HG03045 (cell line): Measurements from ENCODE around the gene ADAM12.
"Not testable (repeated sequence)": the region's sequence is repeated elsewhere in the genome, so short reads cannot be mapped to it uniquely, and the experiment has no call there.

Experiments
- ATAC-seq: cut with Tn5 transposase; IDR thresholded peaks from one replicate; pipeline ENCODE4 v1.9.1; 2021; ENCODE audit warnings: mild to moderate bottlenecking, moderate library complexity; ENCODE audit not compliant: unreplicated experiment

Gene ADAM12

GRCh38 chr10:126268013-126268920 is 120.0 kb downstream of the ADAM12 start:
- no peak for ATAC-seq

GRCh38 chr10:126264102-126265018 is 123.9 kb downstream of the ADAM12 start:
- ATAC-seq: no peak

- no peak for ATAC-seq
Measured at GRCh38 chr10:126263006-126263676, 125.1 kb downstream of the ADAM12 start.

GRCh38 chr10:126262233-126262838 is 125.9 kb downstream of the ADAM12 start:
- ATAC-seq: no peak

GRCh38 chr10:126259760-126260479 is 128.4 kb downstream of the ADAM12 start:
- ATAC-seq: no peak

GRCh38 chr10:126256864-126257263 is 131.4 kb downstream of the ADAM12 start:
- no peak for ATAC-seq

- no peak for ATAC-seq
Measured at GRCh38 chr10:126255313-126255712, 133.0 kb downstream of the ADAM12 start.

GRCh38 chr10:126253611-126253998 is 134.7 kb downstream of the ADAM12 start:
- ATAC-seq: no peak

- no peak for ATAC-seq
Measured at GRCh38 chr10:126252884-126253610, 135.2 kb downstream of the ADAM12 start.

GRCh38 chr10:126251778-126252407 is 136.4 kb downstream of the ADAM12 start:
- no peak for ATAC-seq

GRCh38 chr10:126250527-126251310 is 137.6 kb downstream of the ADAM12 start:
- ATAC-seq: no peak

GRCh38 chr10:126250045-126250444 is 138.2 kb downstream of the ADAM12 start:
- no peak for ATAC-seq

GRCh38 chr10:126247446-126247975 is 140.8 kb downstream of the ADAM12 start:
- no peak for ATAC-seq

GRCh38 chr10:126246396-126246795 is 141.9 kb downstream of the ADAM12 start:
- ATAC-seq: not testable (repeated sequence)

GRCh38 chr10:126245501-126245900 is 142.8 kb downstream of the ADAM12 start:
- no peak for ATAC-seq

- ATAC-seq: no peak
Measured at GRCh38 chr10:126243971-126244370, 144.3 kb downstream of the ADAM12 start.

GRCh38 chr10:126243306-126243705 is 145.0 kb downstream of the ADAM12 start:
- ATAC-seq: no peak
